NB4 (cell line): ENCODE measurements around the gene ZNF595.

Experiments used
- DNase-seq: peaks from one replicate; pipeline ENCODE4 v3.0.0; 2010; ENCODE audit warnings: low read depth
- H3K4me3 ChIP-seq: one replicate; pipeline ENCODE4 v1.5.1; 2011; ENCODE audit warnings: mild to moderate bottlenecking, low read depth, low read length, moderate library complexity
- MYC ChIP-seq: IDR thresholded peaks from 2 replicates; pipeline ENCODE4 v1.6.1; 2011; ENCODE audit warnings: low read depth, low read length
- POLR2A ChIP-seq: IDR thresholded peaks from 2 replicates; pipeline ENCODE4 v1.6.1; 2011; ENCODE audit warnings: mild to moderate bottlenecking; ENCODE audit not compliant: insufficient read length; ENCODE audit errors: extremely low read depth
- TF ChIP-seq, protein P1 (sequence below): IDR thresholded peaks from one replicate; pipeline ENCODE4 v1.5.1; 2012; ENCODE audit warnings: low read depth, low read length
- TF ChIP-seq, protein P2 (sequence below): IDR thresholded peaks from 2 replicates; pipeline ENCODE4 v1.6.1; 2011; ENCODE audit warnings: low read depth, low read length

Gene ZNF595

DNA sequence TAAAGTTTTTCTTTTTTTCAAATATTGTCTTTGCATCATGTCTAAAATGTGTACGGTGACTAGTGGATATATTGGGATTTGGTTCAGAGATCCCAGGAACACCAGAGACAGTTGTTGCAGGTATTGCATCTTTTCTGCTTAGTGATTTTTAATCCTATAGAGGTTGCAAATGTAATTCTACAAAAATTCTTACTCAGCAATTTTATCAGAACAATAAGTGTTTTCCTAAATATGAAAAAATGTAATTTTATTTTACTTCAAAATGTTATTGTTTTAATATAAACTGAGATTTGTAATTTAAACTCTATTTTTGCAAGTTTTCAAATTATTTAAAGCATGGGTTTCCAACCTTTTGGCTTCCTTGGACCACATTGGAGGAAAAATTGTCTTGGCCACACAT is 79.4 kb downstream of the ZNF595 start:
- TF ChIP-seq MYC (no peak), POLR2A (no peak)
- TF ChIP-seq, protein P1, sequence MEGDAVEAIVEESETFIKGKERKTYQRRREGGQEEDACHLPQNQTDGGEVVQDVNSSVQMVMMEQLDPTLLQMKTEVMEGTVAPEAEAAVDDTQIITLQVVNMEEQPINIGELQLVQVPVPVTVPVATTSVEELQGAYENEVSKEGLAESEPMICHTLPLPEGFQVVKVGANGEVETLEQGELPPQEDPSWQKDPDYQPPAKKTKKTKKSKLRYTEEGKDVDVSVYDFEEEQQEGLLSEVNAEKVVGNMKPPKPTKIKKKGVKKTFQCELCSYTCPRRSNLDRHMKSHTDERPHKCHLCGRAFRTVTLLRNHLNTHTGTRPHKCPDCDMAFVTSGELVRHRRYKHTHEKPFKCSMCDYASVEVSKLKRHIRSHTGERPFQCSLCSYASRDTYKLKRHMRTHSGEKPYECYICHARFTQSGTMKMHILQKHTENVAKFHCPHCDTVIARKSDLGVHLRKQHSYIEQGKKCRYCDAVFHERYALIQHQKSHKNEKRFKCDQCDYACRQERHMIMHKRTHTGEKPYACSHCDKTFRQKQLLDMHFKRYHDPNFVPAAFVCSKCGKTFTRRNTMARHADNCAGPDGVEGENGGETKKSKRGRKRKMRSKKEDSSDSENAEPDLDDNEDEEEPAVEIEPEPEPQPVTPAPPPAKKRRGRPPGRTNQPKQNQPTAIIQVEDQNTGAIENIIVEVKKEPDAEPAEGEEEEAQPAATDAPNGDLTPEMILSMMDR, result no peak
- TF ChIP-seq, protein P2, sequence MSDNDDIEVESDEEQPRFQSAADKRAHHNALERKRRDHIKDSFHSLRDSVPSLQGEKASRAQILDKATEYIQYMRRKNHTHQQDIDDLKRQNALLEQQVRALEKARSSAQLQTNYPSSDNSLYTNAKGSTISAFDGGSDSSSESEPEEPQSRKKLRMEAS, result no peak
- DNase-seq, result no peak
- H3K4me3 ChIP-seq, result no peak overlapping the region
